HG02885 (cell line): ENCODE results near the gene ENGASE.

Source experiments
- ATAC-seq: cut with Tn5 transposase; IDR thresholded peaks from one replicate; pipeline ENCODE4 v1.9.1; 2021; ENCODE audit warnings: mild to moderate bottlenecking; ENCODE audit not compliant: unreplicated experiment, poor library complexity

Gene ENGASE

GRCh38 chr17:79089720-79090442, 15.3 kb downstream of the ENGASE start:
- ATAC-seq = no peak

DNA sequence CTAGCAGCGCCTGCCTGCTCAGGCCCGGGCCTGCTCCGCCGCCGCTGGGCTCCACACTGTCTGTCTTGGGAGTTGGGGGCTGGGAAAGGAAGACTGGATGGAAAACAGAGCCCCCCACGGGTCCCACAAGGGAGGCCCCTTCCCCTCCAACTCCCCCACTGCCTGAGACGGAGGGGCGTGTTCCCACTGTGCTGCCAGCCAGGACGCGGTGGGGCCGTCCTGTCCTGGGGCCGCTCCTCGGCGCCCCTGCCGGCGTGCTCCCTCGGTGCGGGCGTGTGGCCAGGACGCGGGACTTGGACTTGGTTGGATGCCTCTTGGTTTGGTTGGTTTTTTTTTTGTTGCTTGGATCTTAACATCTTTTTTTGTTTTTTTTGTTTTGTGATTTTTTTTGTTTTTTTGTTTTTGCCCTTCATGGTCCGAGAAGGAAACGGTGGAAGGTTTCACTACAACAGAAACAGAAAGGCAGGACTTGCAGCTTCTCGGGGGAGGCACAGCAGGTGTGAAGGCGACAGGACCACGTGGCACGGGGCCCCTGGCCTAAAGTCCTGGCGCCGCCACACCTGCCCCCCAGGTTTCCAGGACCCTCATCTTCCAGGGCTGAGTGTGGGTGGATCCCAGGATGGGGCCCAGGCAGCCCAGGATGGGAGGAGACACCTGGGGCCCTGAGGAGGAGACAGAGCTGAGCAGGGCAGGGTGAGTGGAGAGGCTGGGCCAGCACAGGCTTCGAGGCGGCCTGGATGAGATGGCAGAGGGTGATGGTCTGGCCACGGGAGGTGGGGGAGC, 16.0 kb downstream of the ENGASE start:
- no peak for ATAC-seq

GRCh38 chr17:79091226-79091670, 16.6 kb downstream of the ENGASE start:
- ATAC-seq = no peak

DNA sequence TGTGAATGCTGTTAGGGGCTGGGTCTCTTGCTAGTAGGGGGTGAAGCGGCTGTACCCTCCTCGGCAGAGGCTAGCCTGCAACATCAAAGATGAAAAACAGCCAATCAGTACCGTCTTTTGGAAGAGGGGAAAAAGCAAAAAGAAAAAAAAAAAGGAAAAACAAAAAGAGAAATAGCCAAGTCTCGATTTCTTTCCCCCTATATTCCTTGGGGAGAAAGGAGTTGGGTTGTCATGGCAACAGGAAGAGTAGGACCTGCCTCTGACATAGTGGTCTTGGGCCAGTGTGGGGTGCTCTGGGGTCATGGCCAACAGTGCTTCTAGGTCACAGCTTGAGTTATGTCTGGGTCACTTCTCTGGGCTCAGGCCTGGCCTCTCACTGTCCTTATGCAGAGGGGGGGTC, 17.9 kb downstream of the ENGASE start:
- ATAC-seq = no peak

DNA sequence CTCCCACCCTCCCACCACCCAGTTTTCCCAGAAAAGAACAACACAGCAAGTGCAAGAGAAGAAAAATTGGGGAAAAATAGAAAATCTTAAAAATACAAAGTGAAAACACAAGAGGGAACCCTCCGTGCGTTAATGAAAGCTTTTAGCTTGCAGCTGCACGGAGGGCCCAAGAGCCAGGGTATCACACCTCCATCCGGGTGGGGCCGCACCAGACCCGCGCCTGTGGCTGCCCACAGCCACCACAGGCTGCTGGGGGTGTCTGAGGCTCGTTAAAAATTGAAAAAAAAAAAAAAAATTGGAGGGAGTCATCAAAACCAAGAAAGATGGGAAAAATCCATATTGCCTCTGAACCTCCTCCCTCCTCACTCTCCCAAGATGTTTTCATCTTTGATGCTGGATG, 18.6 kb downstream of the ENGASE start:
- no peak for ATAC-seq

- ATAC-seq = no peak
These were observed 19.6 kb downstream of the ENGASE start for GRCh38 chr17:79094261-79094660.

GRCh38 chr17:79095345-79096055, 20.9 kb downstream of the ENGASE start:
- ATAC-seq = no peak

DNA sequence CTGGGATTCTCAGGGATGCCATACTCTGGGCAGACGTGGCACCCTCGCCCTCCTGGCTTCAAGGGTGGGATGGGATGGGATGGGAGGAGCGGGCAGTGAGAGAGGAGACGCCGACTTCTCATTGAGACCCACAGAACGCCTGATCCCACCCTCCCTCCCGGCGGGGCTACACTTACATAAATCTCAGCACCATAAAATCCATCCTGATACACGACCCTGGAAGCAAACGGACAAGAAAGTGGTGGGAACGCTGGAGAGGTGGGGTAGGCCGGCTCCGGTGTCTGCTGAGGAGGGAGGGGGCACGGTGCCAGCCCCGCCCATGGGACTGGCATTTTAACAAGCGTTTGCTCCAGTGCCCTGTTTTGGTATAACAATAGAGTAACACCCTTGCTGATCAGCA, 21.9 kb downstream of the ENGASE start:
- ATAC-seq = no peak

- no peak for ATAC-seq
These were observed 22.8 kb downstream of the ENGASE start for GRCh38 chr17:79097226-79098055.

DNA sequence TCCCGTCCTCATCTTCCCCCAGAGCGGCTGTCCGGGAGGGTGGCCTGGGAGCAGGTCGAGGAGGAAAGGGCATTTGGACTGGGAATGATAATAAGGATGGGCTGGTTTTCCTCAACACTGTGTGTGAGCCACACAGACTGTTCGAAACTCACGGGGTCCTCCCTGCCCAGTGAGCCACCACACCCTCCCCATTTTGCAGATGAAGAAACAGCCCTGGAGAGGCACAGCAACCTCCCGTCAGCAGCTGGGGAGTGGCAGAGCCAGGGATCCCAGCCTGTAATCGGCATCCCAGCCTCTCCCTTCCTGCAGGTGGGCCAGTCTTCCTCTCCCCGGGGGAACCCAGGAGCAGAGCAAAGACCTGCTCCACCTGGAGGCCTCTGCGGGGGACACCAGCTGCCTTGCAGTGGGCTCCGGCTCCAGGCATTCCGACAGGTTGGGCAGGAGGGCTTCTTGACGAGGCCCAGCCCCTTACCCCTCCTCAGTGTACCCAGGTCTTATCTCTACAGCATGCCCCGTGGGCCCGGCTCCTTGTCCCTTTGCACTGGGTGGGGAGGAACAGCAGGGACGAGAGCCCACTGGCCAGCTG, 23.8 kb downstream of the ENGASE start:
- ATAC-seq = no peak

GRCh38 chr17:79100405-79100804, 25.8 kb downstream of the ENGASE start:
- no peak for ATAC-seq

GRCh38 chr17:79101111-79101673, 26.6 kb downstream of the ENGASE start:
- no peak for ATAC-seq

DNA sequence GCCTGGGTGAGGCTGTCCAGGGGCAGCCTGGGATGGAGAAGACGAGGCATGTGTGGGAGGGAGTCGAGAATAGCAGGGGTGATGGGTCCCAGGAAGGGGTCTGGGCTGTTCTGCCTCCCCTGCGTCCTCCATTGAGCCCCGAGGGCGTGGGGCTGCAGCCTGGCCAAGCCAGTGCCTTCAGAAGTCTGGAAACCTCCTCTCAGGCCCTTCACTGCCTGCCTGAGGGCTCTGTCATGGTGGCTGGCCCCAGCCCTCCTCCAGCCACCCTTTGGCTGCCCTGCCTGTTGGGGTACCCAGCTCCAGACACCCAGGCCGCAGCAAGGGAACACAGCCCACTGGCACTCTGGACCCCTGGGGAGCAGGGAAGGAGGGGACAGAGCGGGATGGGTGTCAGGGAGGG, 27.6 kb downstream of the ENGASE start:
- ATAC-seq = no peak

DNA sequence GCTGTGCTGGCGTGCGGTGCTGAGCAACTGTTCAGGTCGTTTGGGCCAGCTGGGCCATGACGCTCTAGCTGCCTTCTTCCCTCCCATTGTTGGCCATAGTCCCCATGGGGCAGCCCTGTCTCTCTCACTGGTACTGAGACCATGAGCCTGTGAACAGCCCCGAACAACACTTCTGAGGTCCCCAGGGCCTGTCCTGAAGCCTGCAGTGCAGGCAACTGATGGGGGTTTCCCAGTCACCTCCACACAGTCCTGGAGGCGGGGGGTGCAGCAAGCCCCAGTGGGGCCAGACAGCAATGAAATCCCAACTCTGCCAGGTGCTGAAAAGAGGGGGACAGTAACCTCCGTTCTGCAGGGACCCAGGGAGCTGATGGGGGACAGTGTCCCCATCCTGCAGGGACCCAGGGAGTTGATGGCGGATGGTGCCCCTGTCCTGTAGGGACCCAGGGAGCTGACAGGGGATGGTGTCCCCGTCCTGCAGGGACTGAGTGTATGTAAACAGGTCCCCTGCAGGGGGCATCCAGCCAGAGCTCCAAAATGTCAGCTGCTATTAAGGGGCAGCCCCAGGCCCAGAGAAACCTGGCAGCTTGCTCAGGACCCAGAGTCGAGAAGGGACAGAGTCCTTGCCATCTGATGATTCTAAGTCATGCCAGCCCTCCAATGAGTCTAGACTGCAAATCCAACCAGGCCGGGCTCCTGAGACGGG, 30.4 kb downstream of the ENGASE start:
- no peak for ATAC-seq

- ATAC-seq = no peak
These were observed 31.3 kb downstream of the ENGASE start for GRCh38 chr17:79105937-79106336.

- no peak for ATAC-seq
These were observed 32.3 kb downstream of the ENGASE start for GRCh38 chr17:79106958-79107357.

- ATAC-seq = no peak
These were observed 33.0 kb downstream of the ENGASE start for GRCh38 chr17:79107499-79108231.

- ATAC-seq = no peak
These were observed 33.7 kb downstream of the ENGASE start for GRCh38 chr17:79108232-79108850.
